ENCODE results near the gene ZFC3H1.
"Not testable (repeated sequence)": the region's sequence is repeated elsewhere in the genome, so short reads cannot be mapped to it uniquely, and the experiment has no call there.

ZFC3H1 gene

DNA sequence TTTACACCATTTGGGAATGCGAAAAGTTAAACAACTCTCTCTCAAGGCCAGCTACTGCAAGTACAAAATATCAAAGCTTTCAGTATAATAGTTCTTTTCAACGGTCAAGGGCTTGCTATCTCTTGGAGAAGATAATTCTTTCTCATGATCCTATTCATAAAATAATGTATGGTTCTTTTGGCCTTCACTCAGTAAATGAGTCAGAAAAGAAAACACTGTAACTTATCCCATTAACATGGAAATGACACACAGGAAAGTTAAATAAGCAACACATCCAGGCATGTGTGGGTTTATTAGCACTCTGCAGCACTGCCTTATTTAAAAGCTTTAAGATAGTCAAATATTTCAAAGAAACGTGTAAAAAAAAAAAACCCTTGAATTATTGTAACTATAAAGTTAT lies 36.9 kb downstream of the ZFC3H1 start:
- DNase-seq: no peak

DNA sequence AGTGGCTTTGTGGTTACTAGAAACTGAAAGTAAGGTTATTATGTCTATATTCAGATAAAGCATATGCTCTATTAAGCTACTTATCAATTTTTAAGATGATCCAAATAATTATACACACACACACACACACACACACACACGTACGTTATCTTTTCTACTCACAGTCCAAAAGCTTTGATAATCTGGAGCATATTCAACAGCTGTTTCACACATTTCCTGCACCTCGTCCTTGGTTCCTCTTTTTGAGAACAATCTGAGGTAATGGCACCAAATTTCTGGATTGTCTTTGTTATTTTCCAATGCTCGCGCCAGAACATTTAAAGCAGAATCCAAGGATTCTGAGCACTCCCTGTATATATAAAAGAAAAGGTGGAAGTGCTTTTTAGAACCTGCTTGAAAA lies 37.5 kb downstream of the ZFC3H1 start:
- DNase-seq: no peak

DNA sequence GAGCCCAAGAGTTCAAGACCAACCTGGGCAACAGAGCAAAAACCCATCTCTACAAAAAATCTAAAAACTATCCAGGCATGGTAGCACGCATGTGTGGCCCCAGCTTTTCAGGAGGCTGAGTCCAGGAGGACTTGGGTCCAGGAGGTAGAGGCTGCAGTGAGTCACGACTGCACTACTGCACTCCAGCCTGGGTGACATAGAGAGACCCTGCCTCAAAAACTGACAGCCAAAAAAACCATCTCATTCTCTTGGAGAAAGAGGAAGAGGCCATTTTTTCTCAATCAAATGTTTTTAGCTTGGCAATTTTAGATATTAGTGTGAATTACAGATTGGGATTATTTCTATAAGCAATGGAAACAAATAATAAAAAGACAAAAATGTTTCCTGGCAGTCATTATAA lies 38.2 kb downstream of the ZFC3H1 start:
- no peak for DNase-seq

DNA sequence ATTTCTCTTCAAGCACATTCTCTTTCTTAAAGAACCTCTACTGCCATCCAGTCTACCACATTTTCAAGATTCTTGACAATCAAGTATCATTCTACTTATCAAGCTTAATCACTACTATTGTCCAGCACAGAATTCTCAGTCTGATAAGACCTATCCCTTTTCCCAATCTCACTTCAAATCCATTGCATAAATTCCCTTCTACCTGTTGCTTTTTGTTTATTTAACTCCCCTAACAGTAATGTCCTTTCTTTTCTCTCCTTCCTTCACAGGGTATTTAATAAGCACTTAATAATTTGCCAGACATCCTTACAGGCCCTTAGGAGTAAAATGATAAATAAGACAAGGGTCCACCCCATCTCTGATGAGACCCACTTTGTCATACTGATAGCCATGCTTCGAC lies 41.7 kb downstream of the ZFC3H1 start:
- DNase-seq: no peak

DNA sequence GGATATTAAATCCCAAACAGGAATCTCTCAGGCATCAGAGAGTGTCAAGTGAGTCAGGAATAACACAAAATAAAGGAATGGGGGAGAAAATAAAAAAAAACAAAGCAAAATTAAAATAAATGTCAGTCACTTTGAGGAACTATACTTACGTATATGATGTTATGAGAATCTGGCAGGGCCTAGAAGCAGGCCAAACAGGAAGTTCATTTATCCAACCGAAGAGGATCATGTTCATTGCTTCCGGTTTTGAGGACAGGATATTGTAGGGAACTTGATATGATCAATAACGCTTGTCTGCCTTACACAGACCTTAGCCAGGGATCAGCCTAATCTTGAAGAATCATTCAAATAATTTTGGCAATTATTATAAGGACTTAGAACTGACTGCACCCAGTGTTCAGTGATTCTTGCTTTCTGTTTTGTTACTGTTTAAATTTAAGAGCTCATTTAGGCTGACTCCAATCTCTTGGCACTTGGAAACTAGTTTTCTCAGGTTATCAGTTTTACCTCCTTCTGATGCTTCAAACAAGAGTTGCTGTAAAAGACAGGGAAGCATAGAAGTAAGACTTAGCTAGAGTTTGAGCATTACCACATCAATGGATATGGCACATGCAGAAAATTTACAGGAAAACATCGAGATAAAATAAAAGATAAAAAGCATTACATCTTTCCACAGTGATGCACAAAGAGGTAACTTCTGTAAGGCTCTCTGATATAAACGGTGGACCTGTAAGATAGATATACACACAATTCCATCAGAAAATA lies 53.4 kb downstream of the ZFC3H1 start:
- peak in 1 of 5 experiments; percentile 29 for DNase-seq

DNA sequence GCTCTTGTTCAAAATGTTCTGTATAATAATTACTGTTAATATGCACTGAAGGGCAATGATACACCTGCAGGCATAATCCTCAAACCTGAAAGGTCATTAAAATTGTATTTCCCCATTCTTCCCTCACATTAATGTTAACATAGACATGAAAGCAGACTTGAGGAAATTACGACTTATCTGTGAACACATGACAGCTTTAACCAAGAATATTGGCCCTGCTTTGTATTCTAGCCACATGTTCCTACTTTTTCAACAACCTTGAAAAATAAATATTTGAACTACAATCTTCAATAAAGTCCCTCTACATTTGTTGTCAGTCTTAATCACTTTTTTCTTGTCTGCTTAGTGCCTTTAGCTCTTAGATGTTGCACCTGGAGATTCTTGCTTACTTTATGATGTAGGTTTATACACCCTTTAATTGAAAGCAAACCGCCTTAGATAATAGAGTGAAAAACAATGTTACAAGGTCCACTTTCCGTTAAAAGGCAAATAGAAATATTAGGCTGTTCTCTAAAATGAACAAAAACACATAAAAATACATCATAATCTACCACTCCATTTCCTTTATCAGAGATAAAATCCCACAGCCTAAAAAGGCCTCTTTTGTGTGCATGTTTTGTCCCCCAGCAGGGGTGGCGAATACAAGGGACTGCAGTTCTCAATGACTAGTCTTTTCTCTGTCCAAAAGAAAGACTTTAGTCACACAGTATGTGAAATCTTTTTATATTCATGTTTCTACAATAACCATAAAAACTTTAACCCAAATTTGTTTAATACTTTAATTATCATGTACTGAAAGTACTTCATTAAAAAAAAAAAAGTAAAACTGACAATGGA lies 55.9 kb downstream of the ZFC3H1 start:
- DNase-seq: no peak

DNA sequence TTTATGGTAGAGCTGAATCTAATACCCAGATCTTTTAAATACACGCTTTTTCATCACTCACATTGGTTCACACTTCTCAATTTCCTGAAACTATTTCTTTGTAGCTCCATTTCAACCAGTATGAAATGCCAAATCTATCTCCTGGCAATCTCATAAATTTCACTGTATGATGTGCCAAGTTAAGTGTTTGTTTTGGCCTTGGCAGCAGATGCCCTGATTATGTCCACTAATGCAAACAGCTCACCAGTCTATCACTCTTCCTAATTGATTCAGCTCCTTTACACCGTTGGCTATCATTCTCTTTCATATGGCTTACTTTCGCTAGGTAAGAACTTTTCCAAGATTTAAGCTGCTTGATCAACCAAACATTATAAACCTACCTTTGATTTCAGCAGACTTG lies 58.6 kb downstream of the ZFC3H1 start:
- DNase-seq: no peak

DNA sequence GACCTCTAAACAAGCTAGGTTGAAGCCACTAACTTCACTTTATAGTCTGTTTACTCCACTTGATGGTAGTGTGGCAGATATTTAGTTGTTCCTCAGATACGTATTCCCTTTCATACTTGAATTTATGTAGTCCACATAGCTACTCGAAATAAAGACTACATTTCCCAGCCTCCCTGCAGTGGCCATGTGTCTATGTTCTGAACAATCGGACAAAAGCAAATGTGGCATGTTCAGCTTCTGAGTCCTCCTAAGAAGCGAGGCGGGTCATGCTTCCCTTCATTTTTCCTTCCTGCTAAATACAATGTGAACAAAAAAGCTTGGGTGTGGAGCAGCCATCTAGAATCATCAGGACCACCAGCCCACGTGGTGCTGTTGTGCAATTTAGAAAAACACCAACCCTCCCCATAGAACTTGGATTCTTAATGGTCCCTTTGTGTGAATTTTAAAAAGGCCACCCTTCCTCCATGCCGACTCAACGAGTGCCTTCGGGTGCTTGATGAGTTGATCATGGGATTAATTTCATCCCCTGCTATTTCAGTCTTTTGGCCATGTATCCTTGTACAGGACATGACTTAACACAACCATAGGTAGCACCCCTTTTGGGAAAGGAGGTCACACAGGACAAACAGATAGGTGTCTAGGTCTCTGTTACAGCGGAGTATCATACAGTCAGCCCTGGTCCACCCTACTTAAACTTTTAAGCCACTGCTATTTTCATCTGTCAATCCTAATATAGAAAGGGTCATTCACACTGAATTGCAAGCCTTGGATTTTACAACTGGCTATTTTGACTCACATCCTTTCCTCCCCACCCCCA lies 60.7 kb downstream of the ZFC3H1 start:
- DNase-seq: no peak

DNA sequence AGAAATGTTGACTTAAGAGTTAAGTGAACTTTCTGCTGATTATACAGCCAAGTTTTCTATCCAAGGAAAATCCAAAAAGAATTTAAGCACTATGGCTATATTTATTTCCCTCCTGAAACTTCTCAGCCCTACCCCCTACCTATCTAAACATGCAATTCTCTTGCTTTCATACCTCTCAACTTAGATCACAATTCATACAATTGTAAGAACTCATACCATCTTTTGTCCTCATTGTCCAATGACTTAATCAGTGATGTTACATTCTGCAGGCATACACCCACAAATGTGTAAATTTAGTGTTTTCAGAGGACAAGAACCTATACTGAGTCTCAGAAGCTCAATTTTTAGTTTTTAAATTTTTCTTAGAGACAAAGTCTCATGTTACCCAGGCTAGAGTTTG lies 62.1 kb downstream of the ZFC3H1 start:
- no peak for DNase-seq

DNA sequence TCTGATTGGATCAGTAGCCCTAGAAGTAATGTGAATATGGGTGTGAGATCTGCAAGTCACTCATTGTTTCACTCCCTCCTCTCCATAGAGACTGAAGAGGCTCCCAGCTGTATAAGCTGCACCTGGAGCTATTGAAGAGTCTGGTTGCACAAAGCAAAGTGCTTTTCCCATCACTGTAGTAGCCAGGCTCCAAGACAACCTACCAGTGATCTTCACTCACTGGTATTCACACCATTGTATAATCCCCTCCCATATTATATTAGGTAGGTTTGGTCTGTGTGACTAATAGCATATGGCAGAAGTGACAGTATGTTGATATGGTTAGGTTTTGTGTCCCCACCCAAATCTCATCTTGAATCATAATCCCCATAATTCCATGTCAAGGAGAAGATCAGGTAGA lies 64.4 kb downstream of the ZFC3H1 start:
- no peak for DNase-seq

DNA sequence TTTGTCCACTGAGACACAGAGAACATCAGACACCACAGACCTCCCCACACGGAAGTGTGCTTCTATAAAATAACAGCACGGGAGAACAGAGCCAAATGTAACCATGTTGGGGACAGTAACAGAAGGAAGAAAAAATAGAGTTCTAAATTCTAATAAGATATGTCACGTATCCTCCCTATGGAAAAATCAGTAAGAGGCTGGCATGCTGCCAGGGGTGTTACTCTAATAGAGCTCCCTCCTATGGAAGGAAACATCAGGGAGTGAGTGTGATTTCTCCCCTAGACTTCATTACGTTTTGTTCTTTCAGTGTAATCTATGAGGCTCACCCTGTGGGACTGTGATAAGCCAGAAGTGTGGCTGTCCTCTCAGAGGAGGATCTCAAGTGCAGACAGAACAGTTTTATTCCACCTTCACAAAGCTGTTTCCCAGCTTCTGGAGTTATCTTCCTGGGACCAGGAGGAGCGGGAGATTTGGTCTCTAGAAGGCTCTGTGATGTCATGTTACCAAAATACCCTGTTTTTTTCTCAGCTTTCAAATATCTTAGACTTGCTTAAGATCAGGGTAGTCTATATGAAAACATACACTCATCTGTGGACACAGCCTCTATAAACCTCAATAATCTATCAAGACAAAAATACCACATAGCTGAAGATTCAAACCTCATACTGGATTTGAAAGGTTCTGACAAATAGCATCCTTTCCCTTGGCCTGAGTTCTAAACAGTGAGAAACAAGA lies 69.3 kb downstream of the ZFC3H1 start:
- no peak for DNase-seq

DNA sequence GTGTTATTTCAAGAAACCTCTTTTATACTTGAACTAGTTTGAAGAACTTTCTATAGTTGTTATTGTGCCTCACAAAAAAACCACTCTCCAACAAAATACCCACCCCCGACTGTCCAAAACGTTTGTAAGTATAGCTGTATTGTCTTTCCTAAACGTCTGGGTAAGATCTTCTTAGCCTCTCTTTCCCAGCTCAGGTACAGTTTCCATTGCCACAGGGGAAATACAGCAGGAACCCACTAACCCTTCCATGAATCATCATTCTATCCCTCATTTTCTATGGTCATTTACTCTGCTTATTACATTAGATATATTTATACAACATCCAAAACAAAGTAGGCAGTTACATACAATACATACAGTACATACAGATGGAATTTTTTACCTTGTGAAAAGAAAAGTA lies 70.8 kb downstream of the ZFC3H1 start:
- no peak for DNase-seq

DNA sequence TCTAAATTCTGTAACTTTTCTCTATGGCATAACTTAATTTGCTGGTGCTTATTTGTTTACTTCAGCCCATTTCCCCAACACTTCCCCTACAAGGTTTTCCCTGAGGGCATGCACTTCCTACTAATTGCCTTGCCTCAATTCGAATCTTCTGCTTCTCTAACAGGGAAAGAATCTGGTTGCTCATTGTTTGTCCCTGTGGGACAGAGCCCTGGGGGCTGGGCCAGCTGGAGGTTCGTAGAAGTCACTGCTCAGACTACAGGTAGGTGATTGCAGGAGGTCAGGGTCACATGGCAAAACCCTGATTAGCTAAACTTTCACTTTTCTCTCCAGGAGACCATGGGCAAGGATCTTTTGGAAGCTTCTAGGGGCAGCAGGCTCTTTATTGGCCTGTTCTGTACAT lies 72.0 kb downstream of the ZFC3H1 start:
- no peak for DNase-seq

DNA sequence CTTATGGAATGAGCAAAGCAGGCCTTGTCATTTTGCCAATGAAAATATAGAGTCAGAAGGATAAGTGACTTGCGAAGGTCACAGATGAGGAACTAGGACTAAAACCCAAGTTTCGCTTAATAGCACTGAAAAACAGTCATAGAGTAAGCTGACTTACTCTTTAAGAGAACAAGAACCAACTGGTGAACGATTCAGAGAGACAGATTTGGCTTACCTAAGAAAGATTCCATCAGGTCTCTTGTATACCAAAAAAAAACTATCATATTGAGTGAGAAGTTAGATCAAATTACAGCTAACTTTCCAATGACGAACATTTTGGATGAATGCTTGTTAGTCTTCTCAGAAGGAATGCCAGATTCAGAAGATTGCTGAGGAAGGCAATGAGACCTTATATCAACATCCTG lies 74.2 kb downstream of the ZFC3H1 start:
- DNase-seq: no peak

DNA sequence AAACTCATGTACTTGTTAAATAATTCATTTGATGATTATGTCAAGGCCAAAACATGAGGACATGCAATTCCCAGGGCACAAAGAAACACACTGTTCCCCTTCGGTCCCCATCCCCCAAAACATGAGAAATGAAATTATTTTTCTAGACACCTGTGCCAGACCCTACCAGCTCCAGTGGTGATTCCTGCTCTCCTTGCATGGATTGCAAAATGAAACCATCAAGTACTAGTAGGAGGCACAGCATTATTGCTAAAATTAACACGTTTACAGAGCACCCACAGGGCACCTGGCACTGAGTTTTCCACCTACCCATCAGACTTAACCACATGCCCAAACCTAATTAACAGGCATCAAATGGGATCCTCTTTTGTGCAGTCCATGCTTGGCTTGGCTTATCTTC lies 76.6 kb downstream of the ZFC3H1 start:
- DNase-seq: no peak

DNA sequence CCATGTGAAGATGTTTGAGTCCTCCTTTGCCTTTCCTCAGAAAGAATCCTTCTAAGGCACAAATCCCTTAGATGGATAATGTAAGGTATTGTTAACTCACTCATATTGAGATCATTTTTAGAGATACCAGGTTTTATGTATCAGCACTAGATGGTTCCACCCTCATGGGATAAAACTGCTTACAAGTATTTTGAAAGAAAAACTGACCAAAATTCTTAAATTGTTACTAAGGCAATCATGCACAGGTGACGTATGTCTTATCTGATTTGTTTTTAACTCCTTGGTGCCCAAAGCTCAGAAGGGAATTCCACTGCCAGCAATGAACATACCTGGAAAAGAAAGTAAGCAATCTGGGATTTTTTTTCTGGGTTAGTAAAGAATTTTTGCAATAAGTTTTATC lies 78.4 kb downstream of the ZFC3H1 start:
- no peak for DNase-seq

DNA sequence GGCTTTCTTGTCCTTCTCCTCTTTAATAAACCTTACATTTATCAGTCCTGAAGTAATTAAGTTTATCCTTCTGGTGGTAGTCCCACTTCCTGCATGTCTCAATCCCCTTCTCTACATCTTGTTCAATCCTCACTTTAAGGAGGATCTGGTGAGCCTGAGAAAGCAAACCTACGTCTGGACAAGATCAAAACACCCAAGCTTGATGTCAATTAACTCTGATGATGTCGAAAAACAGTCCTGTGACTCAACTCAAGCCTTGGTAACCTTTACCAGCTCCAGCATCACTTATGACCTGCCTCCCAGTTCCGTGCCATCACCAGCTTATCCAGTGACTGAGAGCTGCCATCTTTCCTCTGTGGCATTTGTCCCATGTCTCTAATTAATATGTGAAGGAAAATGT lies 79.3 kb downstream of the ZFC3H1 start:
- no peak for DNase-seq

DNA sequence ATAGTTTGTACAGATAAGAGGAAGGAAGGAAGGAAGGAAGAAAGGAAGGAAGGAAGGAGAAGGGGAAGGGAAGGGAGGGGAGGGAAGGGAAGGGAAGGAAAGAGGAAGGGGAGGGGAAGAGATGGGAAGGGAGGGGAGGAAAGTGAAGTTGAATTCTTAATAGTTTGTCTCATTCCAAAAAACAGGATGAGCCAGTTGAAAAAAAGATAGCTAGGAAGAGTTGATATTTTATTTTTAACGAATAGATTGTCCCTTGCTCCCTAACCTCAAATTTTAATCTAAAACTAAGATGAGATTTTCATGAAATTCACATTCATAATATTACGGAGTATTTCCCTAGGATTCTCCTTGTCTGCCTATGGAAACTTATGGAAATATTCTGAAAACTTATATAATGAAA lies 80.7 kb downstream of the ZFC3H1 start:
- no peak for DNase-seq

DNA sequence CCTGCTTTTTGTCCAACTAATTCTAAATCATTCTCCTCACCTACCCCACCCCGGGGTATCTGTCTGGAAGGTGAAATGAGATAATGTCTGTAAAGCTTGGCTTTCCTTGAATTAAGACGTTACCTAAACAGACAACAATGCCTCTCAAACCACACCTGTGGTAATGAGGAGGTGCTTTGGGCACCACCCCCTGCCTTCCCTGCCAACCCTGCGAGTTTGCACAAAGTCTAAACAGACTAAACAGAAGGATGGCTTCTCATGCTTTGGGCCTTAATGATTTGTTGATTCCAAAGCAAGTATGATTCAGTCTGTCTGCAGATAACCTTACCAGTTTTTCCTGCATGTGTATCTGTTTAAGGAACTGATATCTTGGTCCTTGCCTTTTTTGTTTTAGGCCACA lies 82.4 kb downstream of the ZFC3H1 start:
- DNase-seq: no peak

DNA sequence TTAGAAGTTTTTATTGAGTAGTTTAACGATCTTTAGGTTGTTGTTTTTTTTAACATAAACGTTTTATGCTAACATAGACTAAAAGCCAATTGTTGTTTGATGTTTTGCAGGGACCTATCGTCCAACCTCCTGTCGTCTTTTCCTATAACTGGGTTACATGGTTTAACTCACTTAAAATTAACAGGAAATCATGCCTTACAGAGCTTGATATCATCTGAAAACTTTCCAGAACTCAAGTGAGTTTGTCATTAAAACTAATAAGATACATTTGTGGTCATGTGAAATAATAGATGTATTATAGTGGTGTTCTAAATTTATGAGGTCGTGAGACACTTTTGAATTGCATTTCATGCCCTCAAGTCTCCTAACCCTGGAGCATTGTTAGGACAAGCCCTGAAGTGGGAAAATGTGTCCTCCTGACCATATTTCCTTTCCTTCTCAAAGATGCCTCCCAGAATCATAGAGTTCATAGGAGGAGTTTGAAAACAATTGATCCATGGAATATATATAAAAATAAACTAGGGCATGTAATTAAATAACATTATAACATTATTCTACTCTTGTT lies 84.9 kb downstream of the ZFC3H1 start:
- no peak for DNase-seq

DNA sequence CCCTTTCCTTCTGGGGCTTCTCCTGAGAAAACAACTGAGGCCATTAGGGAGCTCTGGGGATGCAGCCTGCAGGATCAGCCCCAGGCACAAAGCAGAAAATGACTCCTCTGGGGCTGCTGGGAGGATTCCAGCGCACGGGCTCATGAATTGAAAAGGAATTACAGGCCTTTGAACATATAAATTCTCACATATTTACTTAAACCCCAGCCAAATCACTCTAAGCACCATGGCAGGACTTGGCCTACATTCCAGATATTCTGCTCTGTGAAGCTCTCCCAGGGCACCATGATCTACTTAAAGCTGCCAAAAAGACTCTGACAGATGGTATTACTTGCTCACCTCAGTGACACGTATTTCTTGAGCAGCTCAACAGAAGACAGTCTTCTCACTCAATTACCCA lies 87.2 kb downstream of the ZFC3H1 start:
- DNase-seq: no peak

DNA sequence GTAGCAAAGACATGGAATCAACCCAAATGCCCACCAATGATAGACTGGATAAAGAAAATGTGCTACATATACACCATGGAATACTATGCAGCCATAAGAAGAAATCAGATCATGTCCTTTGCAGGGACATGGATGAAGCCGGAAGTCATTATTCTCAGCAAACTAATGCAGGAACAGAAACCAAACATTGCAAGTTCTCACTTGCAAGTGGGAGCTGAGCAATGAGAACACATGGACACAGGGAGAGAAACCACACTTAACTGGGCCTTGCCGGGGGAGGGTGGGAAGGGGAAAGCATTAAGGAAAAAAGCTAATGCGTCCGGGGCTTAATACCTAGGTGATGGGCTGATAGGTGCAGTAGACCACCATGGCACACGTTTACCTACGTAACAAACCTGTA lies 93.8 kb downstream of the ZFC3H1 start:
- DNase-seq: not testable (repeated sequence)
